HEK293 (cell line): ENCODE results near the gene HLA-E.
A peak's percentile ranks its signal among the peaks of the same experiment; 100 is the strongest.

Source experiments
- GLI2 ChIP-seq: fragments of 450-650 bp; formaldehyde crosslinking; IDR thresholded peaks from 2 replicates; pipeline ENCODE4; 2017; ENCODE audit warnings: missing biosample characterization, missing genetic modification characterization, low read depth, borderline replicate concordance
- KLF1 ChIP-seq: fragments of 450-650 bp; formaldehyde crosslinking; IDR thresholded peaks from 2 replicates; pipeline ENCODE4 v1.5.1; 2016; ENCODE audit warnings: missing biosample characterization, missing genetic modification characterization
- KLF7 ChIP-seq: fragments of 450-650 bp; formaldehyde crosslinking; IDR thresholded peaks from 2 replicates; pipeline ENCODE4 v1.5.1; 2016; ENCODE audit warnings: missing biosample characterization, missing genetic modification characterization, borderline replicate concordance
- KLF8 ChIP-seq: fragments of 450-650 bp; formaldehyde crosslinking; IDR thresholded peaks from 2 replicates; pipeline ENCODE4 v1.5.1; 2016; ENCODE audit warnings: missing biosample characterization, missing genetic modification characterization
- MEIS1 ChIP-seq: sonication (generic); formaldehyde crosslinking; IDR thresholded peaks from 2 replicates; pipeline ENCODE4 v1.8.1; 2022; ENCODE audit warnings: missing genetic modification reagents, mild to moderate bottlenecking, borderline replicate concordance
- TRIM28 ChIP-seq: IDR thresholded peaks from 2 replicates; pipeline ENCODE4 v1.6.1; 2011; ENCODE audit warnings: low read length, control low read depth, borderline replicate concordance
- ZEB2 ChIP-seq: fragments of 450-650 bp; formaldehyde crosslinking; IDR thresholded peaks from 2 replicates; pipeline ENCODE4 v1.5.1; 2016; ENCODE audit warnings: missing biosample characterization, missing genetic modification characterization
- ZFP37 ChIP-seq: fragments of 450-650 bp; formaldehyde crosslinking; IDR thresholded peaks from 2 replicates; pipeline ENCODE4 v1.5.1; 2016; ENCODE audit warnings: missing biosample characterization, missing genetic modification characterization
- ZNF202 ChIP-seq: fragments of 450-650 bp; formaldehyde crosslinking; IDR thresholded peaks from 2 replicates; pipeline ENCODE4 v1.5.1; 2016; ENCODE audit warnings: missing biosample characterization, missing genetic modification characterization, borderline replicate concordance
- ZNF214 ChIP-seq: fragments of 450-650 bp; formaldehyde crosslinking; IDR thresholded peaks from 2 replicates; pipeline ENCODE4 v1.5.1; 2017; ENCODE audit warnings: missing biosample characterization, mild to moderate bottlenecking, missing genetic modification characterization, borderline replicate concordance
- ZNF248 ChIP-seq: fragments of 450-650 bp; formaldehyde crosslinking; IDR thresholded peaks from 2 replicates; pipeline ENCODE4 v1.5.1; 2017; ENCODE audit warnings: missing biosample characterization, missing genetic modification characterization
- ZNF274 ChIP-seq, 2 experiments: fragments of 200-500 bp in 1 of 2; fragments of 450-650 bp in 1 of 2; sonication (Bioruptor generic) in 1 of 2; formaldehyde crosslinking in 1 of 2; IDR thresholded peaks; 2 replicates each; pipeline versions ENCODE4 v1.5.1 to v1.6.1; 2014 to 2016; ENCODE audit warnings: borderline replicate concordance in 1 of 2, inconsistent platforms in 1 of 2, low read length in 1 of 2, missing biosample characterization in 1 of 2, missing genetic modification characterization in 1 of 2
- ZNF302 ChIP-seq: fragments of 450-650 bp; formaldehyde crosslinking; IDR thresholded peaks from 2 replicates; pipeline ENCODE4 v1.5.1; 2016; ENCODE audit warnings: missing biosample characterization, missing genetic modification characterization, low read depth
- ZNF341 ChIP-seq: fragments of 450-650 bp; formaldehyde crosslinking; IDR thresholded peaks from 2 replicates; pipeline ENCODE4; 2016; ENCODE audit warnings: low read depth, missing biosample characterization, missing genetic modification characterization
- ZNF433 ChIP-seq: fragments of 450-650 bp; formaldehyde crosslinking; IDR thresholded peaks from 2 replicates; pipeline ENCODE4 v1.5.1; 2016; ENCODE audit warnings: missing biosample characterization, missing genetic modification characterization, low read depth
- ZNF544 ChIP-seq: fragments of 450-650 bp; formaldehyde crosslinking; IDR thresholded peaks from 2 replicates; pipeline ENCODE4 v1.5.0; 2017; ENCODE audit warnings: missing biosample characterization, missing genetic modification characterization
- ZNF549 ChIP-seq: fragments of 450-650 bp; IDR thresholded peaks from 2 replicates; pipeline ENCODE4 v1.5.1; 2018; ENCODE audit warnings: missing biosample characterization, missing genetic modification characterization, mild to moderate bottlenecking, inconsistent platforms, moderate library complexity
- ZNF555 ChIP-seq: fragments of 450-650 bp; formaldehyde crosslinking; conservative IDR thresholded peaks from 2 replicates; pipeline ENCODE4 v1.5.1; 2017; ENCODE audit warnings: missing biosample characterization, mild to moderate bottlenecking, missing genetic modification characterization, inconsistent platforms
- ZNF629 ChIP-seq: fragments of 450-650 bp; formaldehyde crosslinking; IDR thresholded peaks from 2 replicates; pipeline ENCODE4 v1.5.1; 2017; ENCODE audit warnings: missing biosample characterization, missing genetic modification characterization
- ZNF654 ChIP-seq: fragments of 450-650 bp; formaldehyde crosslinking; IDR thresholded peaks from 2 replicates; pipeline ENCODE4 v1.5.1; 2016; ENCODE audit warnings: low read depth, missing biosample characterization, missing genetic modification characterization
- ZNF707 ChIP-seq: fragments of 450-650 bp; formaldehyde crosslinking; IDR thresholded peaks from 2 replicates; pipeline ENCODE4 v1.5.1; 2016; ENCODE audit warnings: missing biosample characterization, missing genetic modification characterization
- ZNF777 ChIP-seq: fragments of 450-650 bp; formaldehyde crosslinking; IDR thresholded peaks from 2 replicates; pipeline ENCODE4 v1.5.1; 2017; ENCODE audit warnings: missing biosample characterization, missing genetic modification characterization, borderline replicate concordance
- TF ChIP-seq, protein P1 (sequence below): fragments of 450-650 bp; formaldehyde crosslinking; IDR thresholded peaks from 2 replicates; pipeline ENCODE4 v1.5.1; 2016; ENCODE audit warnings: missing biosample characterization, missing genetic modification characterization, borderline replicate concordance
- TF ChIP-seq, protein P2 (sequence below): fragments of 450-650 bp; formaldehyde crosslinking; optimal IDR thresholded peaks from 2 replicates; pipeline ENCODE3; 2016; ENCODE audit warnings: missing biosample characterization, mild to moderate bottlenecking, missing genetic modification characterization
- TF ChIP-seq, protein P3 (sequence below): fragments of 450-650 bp; formaldehyde crosslinking; IDR thresholded peaks from 2 replicates; pipeline ENCODE4 v1.5.1; 2017; ENCODE audit warnings: missing biosample characterization, missing genetic modification characterization
- TF ChIP-seq, protein P4 (sequence below): fragments of 450-650 bp; formaldehyde crosslinking; IDR thresholded peaks from 2 replicates; pipeline ENCODE4 v1.5.1; 2016; ENCODE audit warnings: missing biosample characterization, missing genetic modification characterization

HLA-E gene

DNA sequence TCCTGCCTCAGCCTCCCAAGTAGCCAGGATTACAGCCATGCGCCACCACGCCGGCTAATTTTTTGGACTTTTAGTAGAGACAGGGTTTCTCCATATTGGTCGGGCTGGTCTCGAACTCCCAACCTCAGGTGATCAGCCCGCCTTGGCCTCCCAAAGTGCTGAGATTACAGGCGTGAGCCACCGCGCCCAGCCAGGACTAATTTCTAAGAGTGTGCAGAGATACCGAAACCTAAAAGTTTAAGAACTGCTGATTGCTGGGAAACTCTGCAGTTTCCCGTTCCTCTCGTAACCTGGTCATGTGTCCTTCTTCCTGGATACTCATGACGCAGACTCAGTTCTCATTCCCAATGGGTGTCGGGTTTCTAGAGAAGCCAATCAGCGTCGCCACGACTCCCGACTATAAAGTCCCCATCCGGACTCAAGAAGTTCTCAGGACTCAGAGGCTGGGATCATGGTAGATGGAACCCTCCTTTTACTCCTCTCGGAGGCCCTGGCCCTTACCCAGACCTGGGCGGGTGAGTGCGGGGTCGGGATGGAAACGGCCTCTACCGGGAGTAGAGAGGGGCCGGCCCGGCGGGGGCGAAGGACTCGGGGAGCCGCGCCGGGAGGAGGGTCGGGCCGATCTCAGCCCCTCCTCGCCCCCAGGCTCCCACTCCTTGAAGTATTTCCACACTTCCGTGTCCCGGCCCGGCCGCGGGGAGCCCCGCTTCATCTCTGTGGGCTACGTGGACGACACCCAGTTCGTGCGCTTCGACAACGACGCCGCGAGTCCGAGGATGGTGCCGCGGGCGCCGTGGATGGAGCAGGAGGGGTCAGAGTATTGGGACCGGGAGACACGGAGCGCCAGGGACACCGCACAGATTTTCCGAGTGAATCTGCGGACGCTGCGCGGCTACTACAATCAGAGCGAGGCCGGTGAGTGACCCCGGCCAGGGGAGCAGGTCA is at the start of gene HLA-E (continued):
- TF ChIP-seq, protein P1, sequence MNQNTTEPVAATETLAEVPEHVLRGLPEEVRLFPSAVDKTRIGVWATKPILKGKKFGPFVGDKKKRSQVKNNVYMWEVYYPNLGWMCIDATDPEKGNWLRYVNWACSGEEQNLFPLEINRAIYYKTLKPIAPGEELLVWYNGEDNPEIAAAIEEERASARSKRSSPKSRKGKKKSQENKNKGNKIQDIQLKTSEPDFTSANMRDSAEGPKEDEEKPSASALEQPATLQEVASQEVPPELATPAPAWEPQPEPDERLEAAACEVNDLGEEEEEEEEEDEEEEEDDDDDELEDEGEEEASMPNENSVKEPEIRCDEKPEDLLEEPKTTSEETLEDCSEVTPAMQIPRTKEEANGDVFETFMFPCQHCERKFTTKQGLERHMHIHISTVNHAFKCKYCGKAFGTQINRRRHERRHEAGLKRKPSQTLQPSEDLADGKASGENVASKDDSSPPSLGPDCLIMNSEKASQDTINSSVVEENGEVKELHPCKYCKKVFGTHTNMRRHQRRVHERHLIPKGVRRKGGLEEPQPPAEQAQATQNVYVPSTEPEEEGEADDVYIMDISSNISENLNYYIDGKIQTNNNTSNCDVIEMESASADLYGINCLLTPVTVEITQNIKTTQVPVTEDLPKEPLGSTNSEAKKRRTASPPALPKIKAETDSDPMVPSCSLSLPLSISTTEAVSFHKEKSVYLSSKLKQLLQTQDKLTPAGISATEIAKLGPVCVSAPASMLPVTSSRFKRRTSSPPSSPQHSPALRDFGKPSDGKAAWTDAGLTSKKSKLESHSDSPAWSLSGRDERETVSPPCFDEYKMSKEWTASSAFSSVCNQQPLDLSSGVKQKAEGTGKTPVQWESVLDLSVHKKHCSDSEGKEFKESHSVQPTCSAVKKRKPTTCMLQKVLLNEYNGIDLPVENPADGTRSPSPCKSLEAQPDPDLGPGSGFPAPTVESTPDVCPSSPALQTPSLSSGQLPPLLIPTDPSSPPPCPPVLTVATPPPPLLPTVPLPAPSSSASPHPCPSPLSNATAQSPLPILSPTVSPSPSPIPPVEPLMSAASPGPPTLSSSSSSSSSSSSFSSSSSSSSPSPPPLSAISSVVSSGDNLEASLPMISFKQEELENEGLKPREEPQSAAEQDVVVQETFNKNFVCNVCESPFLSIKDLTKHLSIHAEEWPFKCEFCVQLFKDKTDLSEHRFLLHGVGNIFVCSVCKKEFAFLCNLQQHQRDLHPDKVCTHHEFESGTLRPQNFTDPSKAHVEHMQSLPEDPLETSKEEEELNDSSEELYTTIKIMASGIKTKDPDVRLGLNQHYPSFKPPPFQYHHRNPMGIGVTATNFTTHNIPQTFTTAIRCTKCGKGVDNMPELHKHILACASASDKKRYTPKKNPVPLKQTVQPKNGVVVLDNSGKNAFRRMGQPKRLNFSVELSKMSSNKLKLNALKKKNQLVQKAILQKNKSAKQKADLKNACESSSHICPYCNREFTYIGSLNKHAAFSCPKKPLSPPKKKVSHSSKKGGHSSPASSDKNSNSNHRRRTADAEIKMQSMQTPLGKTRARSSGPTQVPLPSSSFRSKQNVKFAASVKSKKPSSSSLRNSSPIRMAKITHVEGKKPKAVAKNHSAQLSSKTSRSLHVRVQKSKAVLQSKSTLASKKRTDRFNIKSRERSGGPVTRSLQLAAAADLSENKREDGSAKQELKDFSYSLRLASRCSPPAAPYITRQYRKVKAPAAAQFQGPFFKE (tag by site-specific recombination), result no peak
- no peak for TF ChIP-seq ZNF707 (tag by site-specific recombination)
- TF ChIP-seq ZNF202 (tag by site-specific recombination), result no peak
- TF ChIP-seq ZEB2 (tag by site-specific recombination), result peak; percentile 42
- no peak for TF ChIP-seq GLI2 (tag by site-specific recombination)
- TF ChIP-seq ZNF341 (tag by site-specific recombination), result no peak
- peak; percentile 66; the same call in 1 of the 2 replicates for TF ChIP-seq TRIM28
- 0 out of 2 replicates have a peak, but pooled peaks have one; percentile 23 for TF ChIP-seq KLF8 (tag by site-specific recombination)
- TF ChIP-seq, protein P2, sequence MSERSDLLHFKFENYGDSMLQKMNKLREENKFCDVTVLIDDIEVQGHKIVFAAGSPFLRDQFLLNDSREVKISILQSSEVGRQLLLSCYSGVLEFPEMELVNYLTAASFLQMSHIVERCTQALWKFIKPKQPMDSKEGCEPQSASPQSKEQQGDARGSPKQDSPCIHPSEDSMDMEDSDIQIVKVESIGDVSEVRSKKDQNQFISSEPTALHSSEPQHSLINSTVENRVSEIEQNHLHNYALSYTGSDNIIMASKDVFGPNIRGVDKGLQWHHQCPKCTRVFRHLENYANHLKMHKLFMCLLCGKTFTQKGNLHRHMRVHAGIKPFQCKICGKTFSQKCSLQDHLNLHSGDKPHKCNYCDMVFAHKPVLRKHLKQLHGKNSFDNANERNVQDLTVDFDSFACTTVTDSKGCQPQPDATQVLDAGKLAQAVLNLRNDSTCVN, result peak; percentile 46
- no peak for TF ChIP-seq ZNF248
- TF ChIP-seq, protein P3, sequence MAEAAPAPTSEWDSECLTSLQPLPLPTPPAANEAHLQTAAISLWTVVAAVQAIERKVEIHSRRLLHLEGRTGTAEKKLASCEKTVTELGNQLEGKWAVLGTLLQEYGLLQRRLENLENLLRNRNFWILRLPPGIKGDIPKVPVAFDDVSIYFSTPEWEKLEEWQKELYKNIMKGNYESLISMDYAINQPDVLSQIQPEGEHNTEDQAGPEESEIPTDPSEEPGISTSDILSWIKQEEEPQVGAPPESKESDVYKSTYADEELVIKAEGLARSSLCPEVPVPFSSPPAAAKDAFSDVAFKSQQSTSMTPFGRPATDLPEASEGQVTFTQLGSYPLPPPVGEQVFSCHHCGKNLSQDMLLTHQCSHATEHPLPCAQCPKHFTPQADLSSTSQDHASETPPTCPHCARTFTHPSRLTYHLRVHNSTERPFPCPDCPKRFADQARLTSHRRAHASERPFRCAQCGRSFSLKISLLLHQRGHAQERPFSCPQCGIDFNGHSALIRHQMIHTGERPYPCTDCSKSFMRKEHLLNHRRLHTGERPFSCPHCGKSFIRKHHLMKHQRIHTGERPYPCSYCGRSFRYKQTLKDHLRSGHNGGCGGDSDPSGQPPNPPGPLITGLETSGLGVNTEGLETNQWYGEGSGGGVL (tag by site-specific recombination), result no peak; the same call in 1 of the 2 replicates
- TF ChIP-seq ZNF654, result no peak
- no peak for TF ChIP-seq ZNF433 (tag by site-specific recombination)
- no peak for TF ChIP-seq ZNF549
- no peak; the same call in 1 of the 2 replicates for TF ChIP-seq ZNF629 (tag by site-specific recombination)
- peak; percentile 66; the same call in 1 of the 2 replicates for TF ChIP-seq ZFP37 (tag by site-specific recombination)
- no peak for TF ChIP-seq MEIS1
- no peak; the same call in none of the 2 replicates for TF ChIP-seq KLF1
- TF ChIP-seq, protein P4, sequence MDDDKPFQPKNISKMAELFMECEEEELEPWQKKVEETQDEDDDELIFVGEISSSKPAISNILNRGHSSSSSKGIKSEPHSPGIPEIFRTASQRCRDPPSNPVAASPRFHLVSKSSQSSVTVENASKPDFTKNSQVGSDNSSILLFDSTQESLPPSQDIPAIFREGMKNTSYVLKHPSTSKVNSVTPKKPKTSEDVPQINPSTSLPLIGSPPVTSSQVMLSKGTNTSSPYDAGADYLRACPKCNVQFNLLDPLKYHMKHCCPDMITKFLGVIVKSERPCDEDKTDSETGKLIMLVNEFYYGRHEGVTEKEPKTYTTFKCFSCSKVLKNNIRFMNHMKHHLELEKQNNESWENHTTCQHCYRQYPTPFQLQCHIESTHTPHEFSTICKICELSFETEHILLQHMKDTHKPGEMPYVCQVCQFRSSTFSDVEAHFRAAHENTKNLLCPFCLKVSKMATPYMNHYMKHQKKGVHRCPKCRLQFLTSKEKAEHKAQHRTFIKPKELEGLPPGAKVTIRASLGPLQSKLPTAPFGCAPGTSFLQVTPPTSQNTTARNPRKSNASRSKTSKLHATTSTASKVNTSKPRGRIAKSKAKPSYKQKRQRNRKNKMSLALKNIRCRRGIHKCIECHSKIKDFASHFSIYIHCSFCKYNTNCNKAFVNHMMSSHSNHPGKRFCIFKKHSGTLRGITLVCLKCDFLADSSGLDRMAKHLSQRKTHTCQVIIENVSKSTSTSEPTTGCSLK (tag by site-specific recombination), result no peak
- TF ChIP-seq KLF7 (tag by site-specific recombination), result 0 out of 2 replicates have a peak, but pooled peaks have one; percentile 46
- TF ChIP-seq ZNF274 (IDR thresholded peaks at IDR 0.05; ENCODE audit: low read length), result no peak
- TF ChIP-seq ZNF274 (tag by site-specific recombination; IDR thresholded peaks at IDR 0.05; ENCODE audit: borderline replicate concordance), result no peak
- no peak for TF ChIP-seq ZNF544
- no peak for TF ChIP-seq ZNF214 (tag by site-specific recombination)
- no peak for TF ChIP-seq ZNF555 (tag by site-specific recombination)
- no peak for TF ChIP-seq ZNF302 (tag by site-specific recombination)
- TF ChIP-seq ZNF777 (tag by site-specific recombination), result peak; percentile 42; the same call in 1 of the 2 replicates
